ENCODE data around the gene NOS1AP.

NOS1AP gene

GRCh38 chr1:162206749-162207635 lies 137.5 kb downstream of the NOS1AP start:
- DNase-seq = no peak
- Histone ChIP-seq H3K9me3 (replicated peaks; ENCODE audit: insufficient read depth, low read length) (no peaks in the 10 kb centered on the region), H3K36me3 (replicated peaks; ENCODE audit: insufficient read depth, low read length) (no peaks in the 10 kb centered on the region), H3K79me2 (ENCODE audit: low read length) (no peaks in the 10 kb centered on the region), H2AFZ (ENCODE audit: low read length) (no peak overlapping the region), H4K20me1 (ENCODE audit: insufficient read depth, low read length) (no peaks in the 10 kb centered on the region), H3K27me3 (replicated peaks; ENCODE audit: insufficient read depth, low read length) (no peaks in the 10 kb centered on the region), H3K4me1 (ENCODE audit: low read length) (no peaks in the 10 kb centered on the region), H3F3A (ENCODE audit: insufficient read depth, low read length) (no peaks in the 10 kb centered on the region), H3K4me2 (ENCODE audit: low read depth, low read length) (no peak overlapping the region), H3K27ac (ENCODE audit: low read length) (no peak overlapping the region), H3K9ac (ENCODE audit: low read length) (no peak overlapping the region), H3K9me2 (replicated peaks; ENCODE audit: insufficient read depth, low read length) (no peaks in the 10 kb centered on the region), H3K4me3 (ENCODE audit: low read length) (no peak overlapping the region)
- TF ChIP-seq, protein P1, sequence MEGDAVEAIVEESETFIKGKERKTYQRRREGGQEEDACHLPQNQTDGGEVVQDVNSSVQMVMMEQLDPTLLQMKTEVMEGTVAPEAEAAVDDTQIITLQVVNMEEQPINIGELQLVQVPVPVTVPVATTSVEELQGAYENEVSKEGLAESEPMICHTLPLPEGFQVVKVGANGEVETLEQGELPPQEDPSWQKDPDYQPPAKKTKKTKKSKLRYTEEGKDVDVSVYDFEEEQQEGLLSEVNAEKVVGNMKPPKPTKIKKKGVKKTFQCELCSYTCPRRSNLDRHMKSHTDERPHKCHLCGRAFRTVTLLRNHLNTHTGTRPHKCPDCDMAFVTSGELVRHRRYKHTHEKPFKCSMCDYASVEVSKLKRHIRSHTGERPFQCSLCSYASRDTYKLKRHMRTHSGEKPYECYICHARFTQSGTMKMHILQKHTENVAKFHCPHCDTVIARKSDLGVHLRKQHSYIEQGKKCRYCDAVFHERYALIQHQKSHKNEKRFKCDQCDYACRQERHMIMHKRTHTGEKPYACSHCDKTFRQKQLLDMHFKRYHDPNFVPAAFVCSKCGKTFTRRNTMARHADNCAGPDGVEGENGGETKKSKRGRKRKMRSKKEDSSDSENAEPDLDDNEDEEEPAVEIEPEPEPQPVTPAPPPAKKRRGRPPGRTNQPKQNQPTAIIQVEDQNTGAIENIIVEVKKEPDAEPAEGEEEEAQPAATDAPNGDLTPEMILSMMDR (IDR thresholded peaks at IDR 0.05; ENCODE audit: low read length) = no peak

DNA sequence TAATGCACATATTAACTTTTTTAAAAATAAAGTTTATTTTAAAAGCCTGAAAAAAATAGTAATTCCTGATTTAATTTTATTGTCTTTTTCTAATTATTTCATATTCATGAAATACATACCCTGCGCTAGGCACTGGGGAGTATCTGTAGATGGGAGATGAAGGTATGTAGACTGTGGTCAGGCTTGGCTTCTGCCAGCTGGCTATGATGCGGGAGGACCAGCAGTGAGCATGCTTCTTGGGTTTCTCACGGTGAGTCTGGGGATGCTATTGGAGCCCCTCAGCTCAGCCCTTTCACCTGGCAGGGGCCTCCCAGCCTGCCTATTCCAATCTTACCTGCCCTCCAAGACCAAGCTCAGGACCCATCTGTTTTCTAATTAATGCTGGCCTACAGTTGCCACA lies 138.4 kb downstream of the NOS1AP start:
- H3K4me3 ChIP-seq (ENCODE audit: low read length) = no peak overlapping the region
- no peaks in the 10 kb centered on the region for H3K9me2 ChIP-seq (replicated peaks; ENCODE audit: insufficient read depth, low read length)
- no peak overlapping the region for H2AFZ ChIP-seq (ENCODE audit: low read length)
- no peaks in the 10 kb centered on the region for H3F3A ChIP-seq (ENCODE audit: insufficient read depth, low read length)
- H3K36me3 ChIP-seq (replicated peaks; ENCODE audit: insufficient read depth, low read length) = no peaks in the 10 kb centered on the region
- no peaks in the 10 kb centered on the region for H3K27me3 ChIP-seq (replicated peaks; ENCODE audit: insufficient read depth, low read length)
- H3K79me2 ChIP-seq (ENCODE audit: low read length) = no peaks in the 10 kb centered on the region
- no peak for DNase-seq
- no peaks in the 10 kb centered on the region for H3K9me3 ChIP-seq (replicated peaks; ENCODE audit: insufficient read depth, low read length)
- no peak overlapping the region for H3K27ac ChIP-seq (ENCODE audit: low read length)
- no peaks in the 10 kb centered on the region for H3K4me1 ChIP-seq (ENCODE audit: low read length)
- TF ChIP-seq EZH2 (optimal IDR thresholded peaks at IDR 0.05; ENCODE audit: low read depth, low read length) = no peak
- no peak for TF ChIP-seq EZH2phosphoT487 (IDR thresholded peaks at IDR 0.05; ENCODE audit: low read length)
- TF ChIP-seq, protein P1 (IDR thresholded peaks at IDR 0.05; ENCODE audit: low read length) = no peak
- no peaks in the 10 kb centered on the region for H4K20me1 ChIP-seq (ENCODE audit: insufficient read depth, low read length)
- no peak overlapping the region for H3K4me2 ChIP-seq (ENCODE audit: low read depth, low read length)
- no peak overlapping the region for H3K9ac ChIP-seq (ENCODE audit: low read length)

DNA sequence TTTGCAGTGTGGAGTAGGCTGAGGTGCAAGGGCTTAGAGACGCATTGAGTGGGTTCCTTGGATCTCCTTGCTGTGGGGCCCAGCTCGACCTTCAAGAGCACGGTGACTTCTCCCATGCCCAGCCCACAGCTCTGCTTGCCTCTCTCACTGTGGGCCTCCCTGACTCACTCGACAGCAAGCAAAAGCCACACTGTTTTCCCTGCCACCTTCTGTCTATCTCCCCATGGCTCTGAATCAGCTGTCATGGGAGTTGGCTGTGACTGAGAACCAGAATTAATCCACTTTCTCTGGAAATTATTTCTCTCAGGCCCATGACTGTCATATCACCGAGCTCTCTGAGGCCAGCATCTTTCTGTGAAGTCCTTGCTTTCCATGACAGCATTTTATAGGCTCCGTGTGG lies 140.7 kb downstream of the NOS1AP start:
- no peak overlapping the region for H2AFZ ChIP-seq (ENCODE audit: low read length)
- no peaks in the 10 kb centered on the region for H3F3A ChIP-seq (ENCODE audit: insufficient read depth, low read length)
- H3K4me2 ChIP-seq (ENCODE audit: low read depth, low read length) = no peak overlapping the region
- H3K4me1 ChIP-seq (ENCODE audit: low read length) = no peaks in the 10 kb centered on the region
- H3K9me2 ChIP-seq (replicated peaks; ENCODE audit: insufficient read depth, low read length) = no peaks in the 10 kb centered on the region
- no peaks in the 10 kb centered on the region for H3K79me2 ChIP-seq (ENCODE audit: low read length)
- no peak overlapping the region for H3K4me3 ChIP-seq (ENCODE audit: low read length)
- no peaks in the 10 kb centered on the region for H3K9me3 ChIP-seq (replicated peaks; ENCODE audit: insufficient read depth, low read length)
- no peaks in the 10 kb centered on the region for H3K27me3 ChIP-seq (replicated peaks; ENCODE audit: insufficient read depth, low read length)
- H3K9ac ChIP-seq (ENCODE audit: low read length) = no peak overlapping the region
- no peaks in the 10 kb centered on the region for H4K20me1 ChIP-seq (ENCODE audit: insufficient read depth, low read length)
- DNase-seq = no peak
- H3K27ac ChIP-seq (ENCODE audit: low read length) = no peak overlapping the region
- TF ChIP-seq EZH2phosphoT487 (IDR thresholded peaks at IDR 0.05; ENCODE audit: low read length) = no peak
- TF ChIP-seq, protein P1 (IDR thresholded peaks at IDR 0.05; ENCODE audit: low read length) = no peak
- no peak for TF ChIP-seq EZH2 (optimal IDR thresholded peaks at IDR 0.05; ENCODE audit: low read depth, low read length)
- H3K36me3 ChIP-seq (replicated peaks; ENCODE audit: insufficient read depth, low read length) = no peaks in the 10 kb centered on the region
